H1 (cell line): ENCODE measurements around the gene DCTN3. TPM values are rescaled to one million over a fixed set of nuclear protein-coding genes. Genes with fewer than 3 reads are reported as not detected.

Experiments
- ASH2L ChIP-seq: fragments of 200-600, 300-600 bp; sonication (generic); IDR thresholded peaks from one replicate; pipeline ENCODE4 v1.7.1; 2017; ENCODE audit warnings: low read length
- BACH1 ChIP-seq: IDR thresholded peaks from 2 replicates; pipeline ENCODE4 v1.6.1; 2012; ENCODE audit warnings: low read length, improper control_type of control experiment
- BCL11A ChIP-seq, 2 experiments: IDR thresholded peaks; one replicate each; pipeline ENCODE4 v1.6.1; 2011; ENCODE audit warnings: low read depth in 2 of 2, low read length in 2 of 2, mild to moderate bottlenecking in 2 of 2
- BRCA1 ChIP-seq: IDR thresholded peaks from 2 replicates; pipeline ENCODE4 v1.6.1; 2012; ENCODE audit warnings: low read depth, low read length, improper control_type of control experiment
- CBX5 ChIP-seq: fragments of 300-800, 300-1000 bp; sonication (generic); IDR thresholded peaks from 2 replicates; pipeline ENCODE4 v1.7.1; 2016; ENCODE audit warnings: antibody characterized with exemption, low read length, low read depth
- CHD1 ChIP-seq: IDR thresholded peaks from 2 replicates; pipeline ENCODE4 v1.6.1; 2012; ENCODE audit warnings: low read depth, low read length, improper control_type of control experiment
- EGR1 ChIP-seq: IDR thresholded peaks from 2 replicates; pipeline ENCODE4 v1.6.1; 2011; ENCODE audit warnings: low read depth, low read length, borderline replicate concordance
- EP300 ChIP-seq, 2 experiments: IDR thresholded peaks; 1 replicate in 1 of 2; 2 replicates in 1 of 2; pipeline ENCODE4 v1.6.1; 2011 to 2012; ENCODE audit warnings: low read depth in 2 of 2, low read length in 2 of 2, mild to moderate bottlenecking in 2 of 2, borderline replicate concordance in 1 of 2, inconsistent platforms in 1 of 2, moderate library complexity in 1 of 2
- HDAC2 ChIP-seq, 2 experiments: fragments of 300-600 bp in 1 of 2; sonication (generic) in 1 of 2; IDR thresholded peaks; 2 replicates each; pipeline ENCODE4 v1.6.1; 2011 to 2012; ENCODE audit warnings: low read depth in 2 of 2, low read length in 2 of 2, mild to moderate bottlenecking in 2 of 2, moderate library complexity in 2 of 2, borderline replicate concordance in 1 of 2, inconsistent platforms in 1 of 2
- JUN ChIP-seq: IDR thresholded peaks from 2 replicates; pipeline ENCODE4 v1.6.1; 2011; ENCODE audit warnings: low read depth, mild to moderate bottlenecking, improper control_type of control experiment, low read length
- KDM5A ChIP-seq: fragments of 200-600 bp; IDR thresholded peaks from 2 replicates; pipeline ENCODE4 v1.7.1; 2012; ENCODE audit warnings: mild to moderate bottlenecking, low read length, inconsistent platforms, mixed read lengths
- MAFK ChIP-seq: IDR thresholded peaks from 2 replicates; pipeline ENCODE4 v1.6.1; 2012; ENCODE audit warnings: low read depth, mild to moderate bottlenecking, improper control_type of control experiment, low read length
- MAX ChIP-seq: IDR thresholded peaks from 2 replicates; pipeline ENCODE4 v1.6.1; 2012; ENCODE audit warnings: inconsistent platforms
- NRF1 ChIP-seq: IDR thresholded peaks from 2 replicates; pipeline ENCODE4 v1.6.1; 2011; ENCODE audit warnings: mild to moderate bottlenecking, low read depth, low read length, improper control_type of control experiment
- RBBP5 ChIP-seq: IDR thresholded peaks from 2 replicates; pipeline ENCODE4 v1.7.1; 2012; ENCODE audit warnings: low read depth, mild to moderate bottlenecking, inconsistent platforms, low read length, moderate library complexity, borderline replicate concordance
- RFX5 ChIP-seq: IDR thresholded peaks from 2 replicates; pipeline ENCODE4 v1.6.1; 2011; ENCODE audit warnings: low read depth, low read length, improper control_type of control experiment, borderline replicate concordance
- SIRT6 ChIP-seq: IDR thresholded peaks from one replicate; pipeline ENCODE4 v1.7.1; 2012; ENCODE audit warnings: low read length, inconsistent platforms
- SP1 ChIP-seq: IDR thresholded peaks from 2 replicates; pipeline ENCODE4 v1.6.1; 2011; ENCODE audit warnings: low read depth, low read length
- SUZ12 ChIP-seq: fragments of 200-600 bp; sonication (generic); IDR thresholded peaks from 2 replicates; pipeline ENCODE4 v1.6.1; 2012; ENCODE audit warnings: mild to moderate bottlenecking, inconsistent platforms, low read length, moderate library complexity, mixed read lengths
- TBP ChIP-seq: IDR thresholded peaks from 2 replicates; pipeline ENCODE4 v1.6.1; 2011; ENCODE audit warnings: low read depth, low read length, improper control_type of control experiment
- YY1 ChIP-seq: IDR thresholded peaks from 2 replicates; pipeline ENCODE4 v1.6.1; 2011; ENCODE audit warnings: low read depth, mild to moderate bottlenecking, low read length
- polyA plus RNA-seq, 7 experiments: library from polyadenylated mRNA; depleted of rRNA in 3 of 7; stranded (reverse) in 5 of 7; unstranded in 2 of 7; fragments of >200 nt in 5 of 7; fragments of 200-250 nt in 2 of 7; gene quantifications; 1 replicate in 5 of 7; 2 replicates in 1 of 7; 4 replicates in 1 of 7; pipeline versions ENCODE4 v1.2.1 to v1.2.3, GENCODE V29; 2011 to 2013; ENCODE audit warnings: missing spikeins in 2 of 7, mixed read lengths in 2 of 7
- total RNA-seq: library from RNA; stranded (reverse); fragmentation: NEBNext Ultra II Directional; extraction: Animal tissue kit (Norgen Biotek cat#: 25700); gene quantifications from 2 replicates; pipeline ENCODE4 v1.2.1, GENCODE V29; 2021

The DCTN3 gene
- total and polyA plus RNA-seq, 2 of the 8 experiments (the other 6 are each of a cell fraction or from before 2014, with no cell fraction given): 25.6 to 39.2 TPM

GRCh38 chr9:34665381-34666250 is 45.3 kb upstream of the DCTN3 start (continued):
- TF ChIP-seq SP1 (peak; percentile 89), EP300 (IDR thresholded peaks at IDR 0.05; ENCODE audit: borderline replicate concordance in 1 of 2, low read depth in 2 of 2, low read length in 2 of 2) (no peak), RFX5 (no peak), HDAC2 (IDR thresholded peaks at IDR 0.05; ENCODE audit: borderline replicate concordance in 1 of 2, low read depth in 2 of 2, low read length in 2 of 2) (no peak), BACH1 (no peak), BRCA1 (no peak; the same call in 1 of the 2 replicates), JUN (no peak), TBP (peak; percentile 55; the same call in 1 of the 2 replicates), ASH2L (peak; percentile 82), BCL11A (IDR thresholded peaks at IDR 0.05; ENCODE audit: low read depth in 2 of 2, low read length in 2 of 2) (no peak), CHD1 (no peak), SUZ12 (no peak), EGR1 (peak; percentile 90), KDM5A (no peak), RBBP5 (peak; percentile 69; the same call in 1 of the 2 replicates), SIRT6 (no peak), MAX (peak; percentile 32; the same call in 1 of the 2 replicates), MAFK (no peak), YY1 (no peak), NRF1 (no peak), CBX5 (no peak)
